HG02642 (cell line): Measurements from ENCODE around the gene SLC39A7.

Source experiments
- ATAC-seq: cut with Tn5 transposase; IDR thresholded peaks from one replicate; pipeline ENCODE4 v1.9.1; 2021; ENCODE audit warnings: mild to moderate bottlenecking; ENCODE audit not compliant: unreplicated experiment, poor library complexity

SLC39A7 gene

DNA sequence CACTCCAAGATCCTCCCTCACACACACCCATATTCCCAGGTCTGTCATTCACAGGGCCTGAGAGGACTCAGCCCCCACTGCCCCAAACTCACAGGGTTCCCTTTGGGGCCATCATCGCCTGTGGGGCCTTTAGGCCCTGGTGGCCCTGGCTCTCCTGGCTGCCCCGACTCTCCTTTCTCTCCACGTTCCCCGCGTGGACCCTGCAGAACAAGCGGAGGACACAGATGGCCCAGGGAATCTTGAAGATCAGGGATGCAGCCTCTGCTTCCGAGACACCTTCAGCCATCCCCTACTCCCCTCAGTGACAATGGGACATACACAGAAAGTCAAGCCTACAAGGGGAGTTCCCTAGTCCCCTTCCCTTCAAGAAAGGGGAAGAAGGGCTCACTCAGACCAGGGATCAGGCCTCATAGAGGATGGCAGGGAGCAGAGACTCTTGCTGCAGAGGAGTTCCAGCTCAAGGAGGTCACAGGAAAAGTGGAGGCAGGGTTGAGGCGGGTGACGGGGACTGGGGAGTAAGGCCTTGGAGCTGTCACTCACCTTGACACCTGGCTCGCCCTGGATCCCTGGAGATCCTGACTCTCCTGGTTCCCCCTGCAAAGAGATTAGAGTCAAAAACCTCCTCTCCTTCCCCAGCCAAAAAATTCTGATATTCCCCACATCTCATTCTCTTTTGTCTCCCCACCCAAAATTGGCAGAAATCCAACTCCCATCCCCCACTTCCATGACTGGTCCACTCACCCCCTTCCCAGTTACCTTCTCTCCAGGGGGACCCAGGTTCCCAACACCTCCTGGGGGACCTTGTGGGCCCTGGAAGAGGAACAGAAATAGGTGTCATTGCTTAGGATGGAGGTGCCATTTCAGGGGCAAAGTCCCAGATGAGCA is 31.1 kb upstream of the SLC39A7 start:
- no peak for ATAC-seq

GRCh38 chr6:33170176-33171015 is 30.3 kb upstream of the SLC39A7 start:
- ATAC-seq: no peak

- no peak for ATAC-seq
These were observed 29.4 kb upstream of the SLC39A7 start for GRCh38 chr6:33171016-33171879.

- ATAC-seq: no peak
These were observed 28.6 kb upstream of the SLC39A7 start for GRCh38 chr6:33171880-33172687.

DNA sequence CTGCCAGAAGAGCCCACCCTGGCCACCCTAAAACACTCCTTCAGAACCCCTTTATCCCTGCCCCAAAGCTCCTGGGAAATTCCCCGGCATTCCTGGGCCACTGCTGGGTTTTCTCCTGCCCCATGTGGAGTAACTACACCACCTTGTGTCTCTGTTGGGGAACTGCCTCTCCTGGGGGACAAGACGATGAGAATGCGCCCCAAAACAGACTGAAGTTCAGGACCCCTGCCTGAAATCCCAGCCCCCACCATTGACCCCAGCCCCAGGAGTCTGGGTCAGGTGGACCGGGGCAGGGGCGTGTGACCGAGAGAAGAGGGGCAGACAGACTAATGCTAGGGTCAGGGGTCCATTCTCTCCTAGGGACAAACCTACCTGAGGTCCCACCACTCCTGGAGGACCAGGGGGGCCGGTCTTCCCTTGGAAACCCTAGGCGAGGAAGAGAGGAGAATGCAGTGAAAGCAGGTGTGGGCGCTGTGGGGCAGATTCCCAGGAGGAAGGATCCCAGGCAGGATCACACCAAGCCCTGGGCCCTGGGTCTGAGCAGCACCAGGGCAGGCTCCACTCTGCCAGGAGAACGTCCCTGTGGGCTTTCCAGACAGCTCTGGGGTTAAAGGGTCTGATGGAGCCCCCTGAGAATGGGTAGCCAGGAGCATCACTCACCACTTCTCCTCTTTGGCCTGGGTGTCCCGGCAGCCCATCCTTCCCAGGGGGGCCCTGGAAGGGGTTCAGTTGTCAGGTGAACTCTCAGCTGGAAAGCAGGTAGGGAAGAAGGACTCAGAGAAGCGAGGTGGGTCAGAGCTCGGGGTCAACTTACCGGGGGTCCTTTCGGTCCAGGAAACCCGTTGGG is 27.8 kb upstream of the SLC39A7 start:
- ATAC-seq: no peak

- no peak for ATAC-seq
These were observed 27.0 kb upstream of the SLC39A7 start for GRCh38 chr6:33173535-33174180.

DNA sequence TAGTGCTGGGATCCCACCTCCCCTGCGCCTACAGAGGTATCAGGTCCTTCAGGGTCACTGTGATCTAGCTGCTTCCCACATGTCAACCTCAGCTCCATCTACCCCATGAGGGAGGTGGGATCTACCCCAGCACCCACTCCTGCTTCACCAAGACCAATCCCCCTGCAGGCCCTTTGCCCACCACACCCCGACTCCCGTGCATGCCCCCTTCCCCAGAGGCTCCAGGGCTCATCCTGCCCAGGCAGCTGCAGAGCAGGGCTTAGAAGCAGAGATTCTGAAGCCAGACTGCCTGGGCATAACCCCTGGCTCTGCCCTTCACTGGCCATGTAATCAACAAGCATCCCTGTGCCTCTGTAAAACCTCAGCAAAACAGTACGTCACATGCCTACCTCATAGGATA is 25.9 kb upstream of the SLC39A7 start:
- ATAC-seq: no peak

DNA sequence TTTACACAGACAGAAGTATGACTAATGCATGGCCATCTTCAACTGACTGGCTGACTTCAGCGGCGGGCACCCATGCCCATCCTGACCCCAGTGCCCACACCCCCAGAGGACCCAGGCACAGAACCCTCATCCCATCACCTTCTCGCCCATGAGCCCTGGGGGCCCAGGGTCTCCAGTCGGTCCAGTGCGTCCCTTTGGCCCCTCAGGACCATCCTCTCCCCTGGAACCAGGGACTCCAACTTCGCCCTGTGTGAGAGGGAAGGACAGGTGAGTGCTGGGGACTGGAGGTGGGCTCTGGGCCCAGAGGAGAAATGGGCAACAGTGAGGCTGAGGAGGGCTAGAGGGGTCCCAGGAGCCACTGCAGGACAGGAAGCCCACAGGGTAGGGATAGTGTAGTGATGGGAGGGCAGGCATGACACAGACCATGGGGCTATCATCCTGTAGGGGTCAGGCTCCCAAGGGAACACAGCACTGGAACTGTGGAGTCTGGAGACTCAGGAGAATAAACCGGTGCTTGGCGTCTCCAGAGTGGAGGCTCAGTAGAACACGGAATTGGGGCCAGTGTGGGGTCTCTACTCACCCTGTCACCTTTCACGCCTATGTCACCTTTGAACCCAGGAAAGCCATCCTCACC is 25.1 kb upstream of the SLC39A7 start:
- no peak for ATAC-seq

GRCh38 chr6:33176906-33177305 is 23.8 kb upstream of the SLC39A7 start:
- ATAC-seq: no peak

DNA sequence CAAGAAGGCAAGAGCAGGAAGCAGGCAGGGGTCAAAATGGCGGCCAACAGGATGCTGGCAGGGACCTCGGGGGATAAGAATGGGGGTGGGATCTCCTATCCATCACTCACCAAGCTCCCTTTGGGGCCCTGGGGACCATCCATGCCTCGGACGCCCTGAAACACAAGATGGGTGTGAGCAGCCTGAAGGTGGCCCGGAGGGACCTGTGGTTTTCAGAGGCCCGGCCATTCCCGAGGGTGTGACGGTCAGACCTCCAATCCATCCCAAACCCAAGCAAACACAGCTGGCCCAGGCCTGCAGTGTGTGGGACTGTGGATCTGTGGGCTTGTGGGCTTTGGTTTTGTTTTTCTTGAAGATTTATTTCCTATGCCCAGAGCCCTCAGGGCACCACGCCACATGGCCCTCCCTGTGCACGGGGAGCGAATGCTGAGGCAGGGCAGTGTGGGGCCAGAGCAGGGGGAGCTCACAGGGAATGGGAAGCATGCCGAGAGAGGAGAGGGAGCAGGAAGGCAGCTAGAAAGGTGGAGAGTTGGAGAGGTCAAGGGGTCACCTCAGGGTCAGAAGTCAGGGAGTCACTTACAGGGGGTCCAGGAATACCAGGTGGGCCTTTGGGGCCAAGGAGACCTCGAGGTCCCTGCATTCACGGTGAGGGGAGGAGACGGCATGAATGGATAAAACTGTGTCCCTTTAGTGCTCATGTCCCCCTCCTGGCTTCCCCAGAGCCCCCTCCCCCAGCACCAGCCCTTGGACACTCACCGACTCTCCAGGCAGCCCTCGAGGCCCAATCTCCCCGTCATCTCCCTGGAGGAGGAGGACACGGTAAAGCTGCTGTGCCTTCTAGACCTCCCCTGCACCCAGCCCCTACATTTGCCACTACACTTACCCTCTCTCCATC is 22.9 kb upstream of the SLC39A7 start:
- ATAC-seq: no peak

GRCh38 chr6:33178755-33179475 is 21.8 kb upstream of the SLC39A7 start:
- no peak for ATAC-seq

- ATAC-seq: no peak
These were observed 19.5 kb upstream of the SLC39A7 start for GRCh38 chr6:33181141-33181540.

DNA sequence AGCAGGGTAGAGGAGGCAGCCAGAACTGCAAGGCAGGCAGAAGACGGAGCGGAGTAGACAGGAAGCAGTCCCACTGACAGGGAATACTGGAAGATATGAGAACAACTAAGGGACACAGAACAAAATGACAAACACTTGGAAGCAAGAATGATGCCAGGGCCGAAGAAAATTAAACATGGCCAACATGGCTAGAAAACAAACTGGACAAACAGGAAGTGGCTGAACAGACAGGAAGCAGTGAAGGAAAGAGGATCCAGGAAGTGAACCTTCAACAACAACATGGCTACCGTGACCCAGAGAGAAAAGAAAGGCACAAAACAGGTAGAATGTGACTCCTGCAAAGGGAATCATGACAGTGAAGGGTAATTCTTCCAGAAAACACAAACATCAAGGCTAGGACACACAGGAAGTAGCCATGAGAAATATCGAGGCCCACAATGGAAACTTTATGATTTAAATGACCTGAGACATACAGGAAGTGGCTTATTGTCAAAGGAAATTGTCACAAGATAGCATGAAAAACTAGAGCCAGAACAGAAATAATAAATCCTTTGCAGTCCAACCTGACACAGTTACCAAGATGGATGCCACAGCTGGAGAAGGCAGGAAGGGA is 17.5 kb upstream of the SLC39A7 start:
- no peak for ATAC-seq

GRCh38 chr6:33185190-33185589 is 15.5 kb upstream of the SLC39A7 start:
- ATAC-seq: no peak

DNA sequence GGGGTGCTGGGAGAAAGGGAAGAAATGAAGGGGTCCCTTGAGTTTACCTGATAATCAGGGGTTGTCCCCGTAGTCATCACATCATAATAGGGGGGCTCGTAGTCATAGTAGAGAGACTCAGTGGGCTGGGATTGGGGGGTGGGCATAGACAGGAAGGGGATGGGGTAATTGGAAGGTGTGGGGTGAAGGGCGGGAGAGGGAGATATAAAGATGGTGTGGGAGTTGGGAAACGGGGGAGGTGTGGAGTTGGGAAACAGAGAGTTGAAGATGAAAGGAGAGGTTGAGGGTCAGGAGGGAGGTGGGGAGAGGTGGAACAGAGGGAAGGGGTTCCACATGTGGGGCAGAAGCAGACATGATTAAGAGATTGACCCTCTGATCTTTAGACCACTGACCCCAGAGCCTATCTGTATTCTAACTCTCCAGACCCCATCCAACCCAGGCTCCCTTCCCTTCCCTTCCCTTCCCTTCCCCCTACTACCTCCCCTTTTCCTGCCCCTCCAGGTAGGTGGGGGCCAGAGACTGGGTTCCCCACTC is 14.9 kb upstream of the SLC39A7 start:
- no peak for ATAC-seq

GRCh38 chr6:33187809-33188208 is 12.9 kb upstream of the SLC39A7 start:
- no peak for ATAC-seq
